Measurements from ENCODE around the gene CYP26B1. TPM values are rescaled to one million over a fixed set of nuclear protein-coding genes. Genes with fewer than 3 reads are reported as not detected.

Gene CYP26B1
- total RNA-seq, 2 donors from 2014 or later, result not detected

GRCh38 chr2:72166279-72166678, 18.6 kb upstream of the CYP26B1 start:
- Mint-ChIP-seq H3K4me3 (no peak overlapping the region), H3K27ac (no peak overlapping the region), H3K36me3 (no peaks in the 10 kb centered on the region), H3K27me3 (peaks cover 20 to 39% of the 10 kb centered on the region in 2 donors), H3K4me1 (ENCODE audit: low read depth in 2 of 2) (no peaks in the 10 kb centered on the region), H3K9me3 (no peaks in the 10 kb centered on the region)
- ATAC-seq (no peak), DNase-seq (ENCODE audit: low spot score) (no peak)

GRCh38 chr2:72165792-72166191, 18.1 kb upstream of the CYP26B1 start:
- no peaks in the 10 kb centered on the region for H3K9me3 Mint-ChIP-seq
- H3K4me3 Mint-ChIP-seq, result no peak overlapping the region
- H3K27me3 Mint-ChIP-seq, result peaks cover 22 to 44% of the 10 kb centered on the region in 2 donors
- ATAC-seq (no peak), DNase-seq (ENCODE audit: low spot score) (no peak)
- no peaks in the 10 kb centered on the region for H3K36me3 Mint-ChIP-seq
- no peaks in the 10 kb centered on the region for H3K4me1 Mint-ChIP-seq (ENCODE audit: low read depth in 2 of 2)
- H3K27ac Mint-ChIP-seq, result no peak overlapping the region

GRCh38 chr2:72162574-72162973, 14.9 kb upstream of the CYP26B1 start:
- no peaks in the 10 kb centered on the region for H3K9me3 Mint-ChIP-seq
- H3K27ac Mint-ChIP-seq, result no peak overlapping the region
- no peaks in the 10 kb centered on the region for H3K4me1 Mint-ChIP-seq (ENCODE audit: low read depth in 2 of 2)
- no peak for ATAC-seq
- DNase-seq (ENCODE audit: low spot score), result no peak
- H3K4me3 Mint-ChIP-seq, result no peak overlapping the region
- H3K36me3 Mint-ChIP-seq, result no peaks in the 10 kb centered on the region
- peaks cover 20 to 40% of the 10 kb centered on the region in 2 donors for H3K27me3 Mint-ChIP-seq

GRCh38 chr2:72159211-72159993, 11.7 kb upstream of the CYP26B1 start:
- Mint-ChIP-seq H3K27ac (no peak overlapping the region), H3K36me3 (no peaks in the 10 kb centered on the region), H3K9me3 (no peaks in the 10 kb centered on the region), H3K4me3 (no peak overlapping the region), H3K4me1 (ENCODE audit: low read depth in 2 of 2) (no peaks in the 10 kb centered on the region), H3K27me3 (peaks cover 23 to 47% of the 10 kb centered on the region in 2 donors)
- ATAC-seq (peak in 1 of 2 donors; percentile 30), DNase-seq (ENCODE audit: low spot score) (no peak)

- no peaks in the 10 kb centered on the region for H3K9me3 Mint-ChIP-seq
- no peak overlapping the region for H3K27ac Mint-ChIP-seq
- peaks cover 25 to 45% of the 10 kb centered on the region in 2 donors for H3K27me3 Mint-ChIP-seq
- DNase-seq (ENCODE audit: low spot score) (no peak), ATAC-seq (no peak)
- H3K4me1 Mint-ChIP-seq (ENCODE audit: low read depth in 2 of 2), result no peaks in the 10 kb centered on the region
- H3K36me3 Mint-ChIP-seq, result no peaks in the 10 kb centered on the region
- no peak overlapping the region for H3K4me3 Mint-ChIP-seq
Measured at GRCh38 chr2:72157871-72158771, 10.5 kb upstream of the CYP26B1 start.

- no peaks in the 10 kb centered on the region for H3K9me3 Mint-ChIP-seq
- peaks cover 27 to 42% of the 10 kb centered on the region in 2 donors for H3K27me3 Mint-ChIP-seq
- ATAC-seq (no peak), DNase-seq (ENCODE audit: low spot score) (no peak)
- H3K27ac Mint-ChIP-seq, result no peak overlapping the region
- H3K4me1 Mint-ChIP-seq (ENCODE audit: low read depth in 2 of 2), result no peaks in the 10 kb centered on the region
- no peak overlapping the region for H3K4me3 Mint-ChIP-seq
- H3K36me3 Mint-ChIP-seq, result no peaks in the 10 kb centered on the region
Measured at GRCh38 chr2:72156872-72157271, 9.2 kb upstream of the CYP26B1 start.

GRCh38 chr2:72155737-72156136, 8.1 kb upstream of the CYP26B1 start:
- Mint-ChIP-seq H3K27me3 (peaks cover 30 to 32% of the 10 kb centered on the region in 2 donors), H3K9me3 (no peaks in the 10 kb centered on the region), H3K36me3 (no peaks in the 10 kb centered on the region), H3K27ac (no peak overlapping the region), H3K4me1 (ENCODE audit: low read depth in 2 of 2) (no peaks in the 10 kb centered on the region), H3K4me3 (no peak overlapping the region)
- peak in 1 of 2 donors; percentile 12 for ATAC-seq
- DNase-seq (ENCODE audit: low spot score), result peak; percentile 18

GRCh38 chr2:72155151-72155550, 7.5 kb upstream of the CYP26B1 start:
- Mint-ChIP-seq H3K4me3 (no peak overlapping the region), H3K27me3 (peaks cover 32 to 35% of the 10 kb centered on the region in 2 donors), H3K9me3 (no peaks in the 10 kb centered on the region), H3K27ac (no peak overlapping the region), H3K4me1 (ENCODE audit: low read depth in 2 of 2) (peaks cover 3 to 4% of the 10 kb centered on the region in 2 donors), H3K36me3 (peaks cover 2% of the 10 kb centered on the region)
- no peak for DNase-seq (ENCODE audit: low spot score)
- no peak for ATAC-seq

- H3K4me3 Mint-ChIP-seq, result no peak overlapping the region
- no peak overlapping the region for H3K27ac Mint-ChIP-seq
- H3K27me3 Mint-ChIP-seq, result peaks cover 38 to 40% of the 10 kb centered on the region in 2 donors
- H3K9me3 Mint-ChIP-seq, result no peaks in the 10 kb centered on the region
- H3K4me1 Mint-ChIP-seq (ENCODE audit: low read depth in 2 of 2), result peaks cover 10 to 11% of the 10 kb centered on the region in 2 donors
- H3K36me3 Mint-ChIP-seq, result peaks cover 4% of the 10 kb centered on the region
- DNase-seq (ENCODE audit: low spot score) (peak; percentile 49), ATAC-seq (no peak)
Measured at GRCh38 chr2:72154386-72154975, 6.8 kb upstream of the CYP26B1 start.

GRCh38 chr2:72153924-72154323, 6.3 kb upstream of the CYP26B1 start:
- Mint-ChIP-seq H3K9me3 (no peaks in the 10 kb centered on the region), H3K4me3 (no peak overlapping the region), H3K27me3 (peaks cover 44 to 45% of the 10 kb centered on the region in 2 donors), H3K27ac (no peak overlapping the region), H3K36me3 (peaks cover 4% of the 10 kb centered on the region), H3K4me1 (ENCODE audit: low read depth in 2 of 2) (peaks cover 15 to 17% of the 10 kb centered on the region in 2 donors)
- no peak for ATAC-seq
- peak; percentile 23 for DNase-seq (ENCODE audit: low spot score)

- no peak overlapping the region for H3K27ac Mint-ChIP-seq
- H3K27me3 Mint-ChIP-seq, result peaks cover 48 to 51% of the 10 kb centered on the region in 2 donors
- H3K4me3 Mint-ChIP-seq, result no peak overlapping the region
- peaks cover 4% of the 10 kb centered on the region for H3K36me3 Mint-ChIP-seq
- peak; percentile 38 for DNase-seq (ENCODE audit: low spot score)
- ATAC-seq, result no peak
- H3K9me3 Mint-ChIP-seq, result no peaks in the 10 kb centered on the region
- H3K4me1 Mint-ChIP-seq (ENCODE audit: low read depth in 2 of 2), result peaks cover 20 to 21% of the 10 kb centered on the region in 2 donors
Measured at GRCh38 chr2:72153026-72153791, 5.5 kb upstream of the CYP26B1 start.

- ATAC-seq (no peak), DNase-seq (ENCODE audit: low spot score) (no peak)
- peaks cover 29 to 30% of the 10 kb centered on the region in 2 donors for H3K4me1 Mint-ChIP-seq (ENCODE audit: low read depth in 2 of 2)
- no peak overlapping the region for H3K4me3 Mint-ChIP-seq
- H3K27ac Mint-ChIP-seq, result no peak overlapping the region
- peaks cover 10% of the 10 kb centered on the region for H3K36me3 Mint-ChIP-seq
- H3K27me3 Mint-ChIP-seq, result peaks cover 52 to 57% of the 10 kb centered on the region in 2 donors
- no peaks in the 10 kb centered on the region for H3K9me3 Mint-ChIP-seq
Measured at GRCh38 chr2:72150861-72151356, 3.2 kb upstream of the CYP26B1 start.
